HPDE6-E6E7 (cell line): ENCODE results near the gene WDR17.

Experiments
- DNase-seq: peaks from one replicate; pipeline ENCODE4 v3.0.0; 2011; ENCODE audit warnings: missing footprints; ENCODE audit errors: extremely low spot score

Gene WDR17

GRCh38 chr4:176065435-176066291 lies at the start of gene WDR17:
TSS of gene WDR17 (plus strand) at chr4:176065841. CDS start at chr4:176111581, 45,740 bp downstream.
- DNase-seq, result peak; percentile 84

- no peak for DNase-seq
Measured at GRCh38 chr4:176016601-176017000, 49.0 kb upstream of the WDR17 start.

- DNase-seq, result no peak
Measured at GRCh38 chr4:176020481-176021085, 45.1 kb upstream of the WDR17 start.

- DNase-seq, result no peak
Measured at GRCh38 chr4:176030391-176030790, 35.2 kb upstream of the WDR17 start.

GRCh38 chr4:176031922-176032321 lies 33.7 kb upstream of the WDR17 start:
- DNase-seq, result peak; percentile 21

- no peak for DNase-seq
Measured at GRCh38 chr4:176032454-176032853, 33.2 kb upstream of the WDR17 start.

GRCh38 chr4:176034499-176034898 lies 31.1 kb upstream of the WDR17 start:
- no peak for DNase-seq

- DNase-seq, result no peak
Measured at GRCh38 chr4:176034936-176035335, 30.7 kb upstream of the WDR17 start.

- DNase-seq, result no peak
Measured at GRCh38 chr4:176036585-176037205, 28.9 kb upstream of the WDR17 start.

- DNase-seq, result no peak
Measured at GRCh38 chr4:176038789-176039188, 26.9 kb upstream of the WDR17 start.

- DNase-seq, result no peak
Measured at GRCh38 chr4:176042195-176042594, 23.4 kb upstream of the WDR17 start.

- DNase-seq, result no peak
Measured at GRCh38 chr4:176043838-176044588, 21.6 kb upstream of the WDR17 start.

- DNase-seq, result no peak
Measured at GRCh38 chr4:176044589-176044951, 21.1 kb upstream of the WDR17 start.

- no peak for DNase-seq
Measured at GRCh38 chr4:176048631-176049030, 17.0 kb upstream of the WDR17 start.

- no peak for DNase-seq
Measured at GRCh38 chr4:176052744-176053143, 12.9 kb upstream of the WDR17 start.

GRCh38 chr4:176053785-176054184 lies 11.9 kb upstream of the WDR17 start:
- no peak for DNase-seq

- DNase-seq, result no peak
Measured at GRCh38 chr4:176054942-176055341, 10.7 kb upstream of the WDR17 start.

GRCh38 chr4:176063718-176064117 lies 1.9 kb upstream of the WDR17 start:
- no peak for DNase-seq

- DNase-seq, result no peak
Measured at GRCh38 chr4:176064539-176064938, 1.1 kb upstream of the WDR17 start.

- no peak for DNase-seq
Measured at GRCh38 chr4:176066757-176067156, 1.1 kb downstream of the WDR17 start.

- no peak for DNase-seq
Measured at GRCh38 chr4:176077561-176077960, 11.9 kb downstream of the WDR17 start.

- DNase-seq, result no peak
Measured at GRCh38 chr4:176084769-176085168, 19.1 kb downstream of the WDR17 start.
